ENCODE results near the gene C11orf16.
"Not testable (repeated sequence)": the region's sequence is repeated elsewhere in the genome, so short reads cannot be mapped to it uniquely, and the experiment has no call there.

The C11orf16 gene

GRCh38 chr11:8932564-8933180 lies at the start of gene C11orf16:
Gene C11orf16, minus strand, starts transcription at chr11:8932947. Its CDS starts 639 bp downstream, at chr11:8932308.
- DNase-seq, result no peak

DNA sequence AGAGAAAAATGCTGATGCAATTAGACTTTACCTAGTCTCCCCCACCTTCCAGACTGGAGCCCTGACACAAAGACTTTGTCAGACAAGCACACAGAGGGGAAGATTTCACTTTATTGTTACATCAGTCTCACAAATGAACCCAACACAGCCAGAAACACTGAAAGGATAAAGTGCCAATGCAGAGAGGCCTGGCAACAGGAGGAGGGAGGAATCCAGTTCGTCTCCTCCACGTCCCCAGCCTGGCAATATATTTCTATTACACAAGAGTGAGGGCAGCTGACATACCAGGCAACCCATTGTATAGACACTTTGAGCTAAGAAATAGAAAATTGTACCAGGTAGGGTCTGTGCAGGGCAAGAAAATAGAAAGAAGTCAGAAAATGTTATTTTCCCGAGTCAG lies 47.7 kb upstream of the C11orf16 start:
- no peak for DNase-seq

DNA sequence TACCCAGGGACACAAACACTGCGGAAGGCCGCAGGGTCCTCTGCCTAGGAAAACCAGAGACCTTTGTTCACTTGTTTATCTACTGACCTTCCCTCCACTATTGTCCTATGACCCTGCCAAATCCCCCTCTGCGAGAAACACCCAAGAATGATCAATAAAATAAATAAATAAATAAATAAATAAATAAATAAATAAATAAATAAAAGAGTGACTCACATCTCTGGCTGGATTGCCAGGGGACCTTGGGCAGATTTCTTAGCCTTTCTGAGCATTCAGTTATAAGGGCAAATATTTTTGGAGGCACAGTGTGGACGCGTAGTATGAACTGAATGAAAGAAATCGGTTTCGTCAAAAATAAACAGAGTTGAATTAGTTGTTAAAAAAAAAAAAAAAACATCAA lies 46.6 kb upstream of the C11orf16 start:
- not testable (repeated sequence) for DNase-seq

DNA sequence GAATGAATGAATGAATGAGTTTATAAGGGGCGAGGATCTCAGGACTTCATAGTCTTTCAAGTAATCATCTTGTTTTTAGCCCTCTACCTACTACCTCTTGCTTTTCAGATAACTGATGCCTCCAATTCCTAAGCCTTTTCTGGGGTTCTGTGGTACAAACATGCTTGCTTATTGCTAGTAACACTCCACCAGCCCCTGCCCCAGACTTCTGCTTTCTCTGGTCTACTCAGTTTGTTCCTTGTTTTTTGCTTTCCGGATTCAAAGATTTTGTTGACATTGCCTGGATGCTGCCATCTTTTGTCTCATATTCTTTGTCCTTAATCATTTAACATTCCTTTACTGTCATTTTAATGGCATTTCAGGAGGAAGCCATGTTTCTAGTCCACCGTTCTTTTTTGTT lies 40.4 kb upstream of the C11orf16 start:
- DNase-seq, result no peak

- DNase-seq, result no peak
Observed at GRCh38 chr11:8971924-8972316, 39.2 kb upstream of the C11orf16 start.

DNA sequence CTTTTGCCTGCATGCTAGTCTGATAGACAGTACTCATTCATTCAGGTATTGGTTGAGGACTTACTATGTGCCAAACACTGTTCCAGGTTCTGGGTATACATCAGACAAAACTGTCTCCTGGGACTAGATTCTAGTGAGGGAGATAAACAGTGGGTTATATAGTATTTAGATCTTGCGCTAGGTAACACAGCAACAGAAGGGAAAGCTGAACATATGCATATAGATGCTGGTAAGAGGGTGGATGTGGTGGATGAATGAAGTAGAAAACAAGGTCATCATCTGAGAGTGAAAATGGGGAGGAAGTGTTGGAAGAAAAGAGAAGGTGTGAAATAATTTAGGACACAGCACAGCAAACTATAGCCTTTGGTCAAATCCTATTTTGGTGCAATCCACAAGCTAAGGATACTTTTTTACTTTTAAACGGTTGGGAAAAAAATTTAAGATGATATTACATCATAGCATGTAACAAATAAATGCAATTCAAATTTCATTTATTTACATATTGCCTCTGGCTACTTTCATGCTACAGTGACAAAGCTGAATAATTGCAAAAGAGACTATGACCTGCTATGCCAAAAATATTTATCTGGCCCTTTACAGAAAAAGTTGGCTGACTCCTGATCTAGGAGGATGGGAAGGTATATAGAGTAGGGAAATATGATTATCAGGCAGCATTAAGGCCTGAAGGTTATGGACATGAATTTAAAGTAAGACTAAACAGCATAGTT lies 38.6 kb upstream of the C11orf16 start:
- DNase-seq, result no peak

GRCh38 chr11:8967184-8967583 lies 34.4 kb upstream of the C11orf16 start:
- no peak for DNase-seq

GRCh38 chr11:8964324-8965320 lies 31.9 kb upstream of the C11orf16 start, which contains the start of gene TMEM9B:
Gene TMEM9B, minus strand, starts transcription at chr11:8964442. Its CDS starts 129 bp downstream, at chr11:8964313.
- DNase-seq, result peak; percentile 89

DNA sequence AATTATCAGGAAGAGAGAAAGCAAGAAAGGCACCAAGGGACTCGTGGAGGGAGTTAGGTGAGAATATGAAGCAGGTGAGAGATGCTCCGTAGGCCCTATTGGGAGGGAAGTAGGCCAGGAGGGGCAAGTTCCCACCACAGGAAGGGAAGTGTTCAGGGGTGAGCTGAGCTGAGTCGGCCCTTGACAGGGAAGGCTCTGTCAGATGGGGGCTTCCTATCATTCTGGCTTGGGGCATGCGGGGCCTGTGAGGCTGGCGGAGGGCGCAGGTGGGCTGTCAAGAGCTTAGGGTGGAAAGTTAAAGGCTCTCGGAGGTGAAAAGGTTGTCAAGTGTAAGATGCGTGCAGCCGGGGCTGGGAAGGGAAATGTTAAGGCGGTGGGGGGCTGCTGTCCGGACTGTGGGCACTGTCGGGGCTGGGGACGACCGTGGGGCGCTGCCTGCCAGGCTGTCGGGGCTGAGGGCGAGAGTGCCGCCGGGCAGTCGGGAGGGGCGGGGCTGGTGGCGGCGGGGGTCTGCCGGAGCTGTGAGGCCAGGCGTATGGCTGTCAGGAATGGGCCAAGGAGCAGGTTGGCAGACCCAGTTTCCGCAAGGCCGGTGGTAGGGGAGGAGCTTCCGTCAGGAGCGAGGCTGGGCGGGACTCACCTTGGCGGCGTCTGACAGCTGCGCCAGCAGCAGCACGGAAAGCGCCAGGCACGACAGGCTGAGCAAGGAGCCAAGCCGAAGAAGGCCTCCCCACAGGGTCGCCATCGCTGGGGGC lies 31.0 kb upstream of the C11orf16 start:
- DNase-seq, result peak; percentile 89

DNA sequence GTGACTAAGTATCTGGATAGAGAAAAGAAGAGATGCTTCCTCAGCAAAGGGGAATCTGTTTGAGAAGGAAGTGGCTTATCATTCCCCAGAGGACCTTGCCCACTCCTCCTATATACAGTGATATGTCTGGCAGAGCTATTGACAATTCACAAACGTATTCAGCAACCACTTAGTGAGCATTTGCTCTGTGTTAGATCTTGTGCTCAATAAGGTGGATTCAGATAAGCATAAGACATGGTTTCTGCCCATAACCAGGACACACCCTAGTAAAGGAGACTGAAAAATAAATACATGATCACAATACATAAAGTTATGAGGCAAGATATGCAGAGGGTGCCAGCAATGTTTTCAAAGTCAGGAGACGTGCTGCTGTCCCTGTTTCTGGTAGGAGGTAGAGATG lies 30.1 kb upstream of the C11orf16 start:
- DNase-seq, result no peak

DNA sequence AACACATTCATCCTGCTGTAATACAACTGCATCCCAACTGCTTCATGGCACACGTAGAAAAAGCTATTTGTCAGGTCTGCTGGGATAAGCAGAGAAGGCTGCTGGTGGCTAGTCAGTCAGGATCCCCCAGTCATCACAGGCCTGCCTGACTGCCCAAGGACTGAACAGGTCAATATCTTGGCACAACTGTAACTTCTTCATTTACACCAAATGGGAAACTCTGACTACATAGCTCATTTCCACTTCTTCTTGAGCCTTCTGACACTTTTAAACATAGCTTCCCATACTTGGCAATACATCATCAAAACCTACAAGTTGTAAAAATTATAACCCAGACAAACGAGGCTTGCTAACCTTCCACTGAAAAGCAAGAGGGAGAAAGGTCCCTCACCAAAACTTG lies 28.7 kb upstream of the C11orf16 start:
- no peak for DNase-seq

- peak; percentile 66 for DNase-seq
Observed at GRCh38 chr11:8959546-8960166, 26.9 kb upstream of the C11orf16 start.

- no peak for DNase-seq
Observed at GRCh38 chr11:8956860-8957259, 24.1 kb upstream of the C11orf16 start.

- no peak for DNase-seq
Observed at GRCh38 chr11:8948886-8949285, 16.1 kb upstream of the C11orf16 start.

- no peak for DNase-seq
Observed at GRCh38 chr11:8947230-8947943, 14.6 kb upstream of the C11orf16 start.

- no peak for DNase-seq
Observed at GRCh38 chr11:8942518-8943066, 9.8 kb upstream of the C11orf16 start, which contains the start of gene ASCL3. Gene ASCL3, minus strand, starts transcription at chr11:8943016. Its CDS starts 4,855 bp downstream, at chr11:8938161.

- DNase-seq, result no peak
Observed at GRCh38 chr11:8941341-8942103, 8.8 kb upstream of the C11orf16 start.

DNA sequence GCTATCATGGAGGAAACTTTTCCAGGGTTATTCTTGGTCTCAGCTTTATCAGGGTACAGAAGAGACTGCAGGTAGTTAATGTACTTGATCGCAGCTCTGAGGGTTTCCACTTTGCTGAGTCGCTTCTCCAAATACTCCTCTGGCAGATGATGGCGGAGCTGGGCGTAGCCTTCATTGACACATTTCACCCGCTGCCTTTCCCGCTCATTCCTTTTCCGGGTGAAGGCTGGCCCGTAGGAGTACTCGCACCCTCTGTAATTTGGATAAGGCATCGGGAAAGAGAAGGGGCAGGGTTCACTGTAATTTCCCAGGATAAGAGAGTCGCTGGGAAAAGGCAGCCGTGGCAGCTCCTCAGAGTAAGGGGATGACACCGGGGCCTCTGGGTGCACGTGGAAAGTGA lies 4.9 kb upstream of the C11orf16 start:
- DNase-seq, result no peak

DNA sequence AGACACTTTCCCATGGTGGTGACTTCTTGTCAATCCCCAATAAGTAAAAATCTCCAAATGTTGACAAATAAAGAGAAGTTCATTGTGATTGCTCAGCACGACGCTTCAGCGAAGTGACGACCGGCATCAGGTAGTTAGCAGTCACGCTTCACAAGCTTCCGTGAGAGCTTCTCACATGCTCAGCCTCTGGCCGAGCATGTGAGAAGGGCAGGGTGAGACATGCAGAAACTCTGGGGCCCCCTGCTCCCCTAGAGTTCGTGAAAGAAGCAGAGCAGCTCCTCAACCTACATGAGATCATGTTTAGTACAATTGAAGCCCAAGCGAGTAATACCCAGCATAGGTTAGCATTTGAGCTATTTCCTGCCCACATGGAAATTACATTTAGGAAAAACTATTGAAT lies 4.4 kb upstream of the C11orf16 start:
- DNase-seq, result peak; percentile 0

- DNase-seq, result not testable (repeated sequence)
Observed at GRCh38 chr11:8935789-8936188, 3.0 kb upstream of the C11orf16 start.

Measured in kidney glomerular epithelial cell (primary cell).